Mesenchymal stem cell (in vitro differentiated cells and primary cell): ENCODE data around the gene ATF7IP.

ENCODE experiments used
- DNase-seq: peaks from one replicate; pipeline ENCODE4 v3.0.0-alpha.2; 2013
- H2AFZ ChIP-seq: one replicate; pipeline ENCODE4 v1.6.1; 2013; ENCODE audit warnings: low read depth, mild to moderate bottlenecking, control low read depth, inconsistent platforms, low read length, moderate library complexity
- H2AK5ac ChIP-seq: 2 replicates; pipeline ENCODE4 v1.6.1; 2013; ENCODE audit warnings: low read length, moderate library complexity, mild to moderate bottlenecking, inconsistent platforms; ENCODE audit not compliant: severe bottlenecking
- H2BK120ac ChIP-seq: one replicate; pipeline ENCODE4 v1.6.1; 2013; ENCODE audit warnings: low read depth, mild to moderate bottlenecking, inconsistent platforms, low read length, moderate library complexity
- H2BK12ac ChIP-seq, 2 experiments: one replicate each; pipeline ENCODE4 v1.6.1; 2013; ENCODE audit warnings: inconsistent platforms in 2 of 2, low read length in 2 of 2, mild to moderate bottlenecking in 2 of 2, moderate library complexity in 2 of 2, control low read depth in 1 of 2
- H2BK15ac ChIP-seq: one replicate; pipeline ENCODE4 v1.6.1; 2013; ENCODE audit warnings: mild to moderate bottlenecking, low read depth, inconsistent platforms; ENCODE audit not compliant: poor library complexity, severe bottlenecking
- H2BK5ac ChIP-seq: 2 replicates; pipeline ENCODE4 v1.6.1; 2013; ENCODE audit warnings: low read depth, mild to moderate bottlenecking, low read length, control low read depth, inconsistent platforms; ENCODE audit not compliant: poor library complexity, severe bottlenecking
- H3K14ac ChIP-seq, 2 experiments: one replicate each; pipeline ENCODE4 v1.6.1; 2013; ENCODE audit warnings: inconsistent platforms in 2 of 2, low read length in 2 of 2, control low read depth in 1 of 2, mild to moderate bottlenecking in 1 of 2, moderate library complexity in 1 of 2
- H3K18ac ChIP-seq, 2 experiments: one replicate each; pipeline ENCODE4 v1.6.1; 2013; ENCODE audit warnings: inconsistent platforms in 2 of 2, low read length in 2 of 2, control low read depth in 1 of 2, low read depth in 1 of 2, mild to moderate bottlenecking in 1 of 2
- H3K23ac ChIP-seq, 2 experiments: one replicate each; pipeline ENCODE4 v1.6.1; 2013; ENCODE audit warnings: inconsistent platforms in 2 of 2, low read length in 2 of 2, mild to moderate bottlenecking in 2 of 2, moderate library complexity in 2 of 2, control low read depth in 1 of 2
- H3K27ac ChIP-seq: 2 replicates; pipeline ENCODE4 v1.5.1; 2013; ENCODE audit warnings: mild to moderate bottlenecking, moderate library complexity, low read length, control low read depth, inconsistent platforms; ENCODE audit not compliant: poor library complexity, severe bottlenecking
- H3K27me3 ChIP-seq, 2 experiments: 2 replicates each; pipeline versions ENCODE4 v1.6.1 to v1.7.0; 2013; ENCODE audit warnings: low read length in 2 of 2, mild to moderate bottlenecking in 2 of 2, moderate library complexity in 2 of 2, control low read depth in 1 of 2, inconsistent platforms in 1 of 2; ENCODE audit not compliant: control insufficient read depth in 1 of 2, insufficient read depth in 1 of 2
- H3K36me3 ChIP-seq, 2 experiments: 2 replicates each; pipeline versions ENCODE4 v1.6.1 to v1.7.0; 2013; ENCODE audit warnings: low read length in 2 of 2, control low read depth in 1 of 2, inconsistent platforms in 1 of 2, low read depth in 1 of 2, mild to moderate bottlenecking in 1 of 2; ENCODE audit not compliant: insufficient read depth in 2 of 2, control insufficient read depth in 1 of 2
- H3K4ac ChIP-seq, 2 experiments: one replicate each; pipeline ENCODE4 v1.6.1; 2013; ENCODE audit warnings: inconsistent platforms in 2 of 2, low read length in 2 of 2, mild to moderate bottlenecking in 2 of 2, moderate library complexity in 2 of 2, control low read depth in 1 of 2, low read depth in 1 of 2
- H3K4me1 ChIP-seq: 2 replicates; pipeline ENCODE4 v1.6.1; 2013; ENCODE audit warnings: low read depth, low read length, control low read depth; ENCODE audit not compliant: control insufficient read depth, insufficient read depth
- H3K4me2 ChIP-seq: 2 replicates; pipeline ENCODE4 v1.6.1; 2013; ENCODE audit warnings: low read length, mild to moderate bottlenecking, inconsistent platforms; ENCODE audit not compliant: poor library complexity, severe bottlenecking
- H3K4me3 ChIP-seq, 2 experiments: 2 replicates each; pipeline versions ENCODE4 v1.5.1 to v1.7.0; 2013; ENCODE audit warnings: low read length in 2 of 2, mild to moderate bottlenecking in 2 of 2, control low read depth in 1 of 2, low read depth in 1 of 2; ENCODE audit not compliant: insufficient read depth in 1 of 2
- H3K79me1 ChIP-seq: replicated peaks from 2 replicates; pipeline ENCODE4 v1.6.1; 2013; ENCODE audit warnings: mild to moderate bottlenecking, control low read depth, low read length, inconsistent platforms; ENCODE audit not compliant: poor library complexity, severe bottlenecking
- H3K9ac ChIP-seq: 2 replicates; pipeline ENCODE4 v1.7.0; 2013; ENCODE audit warnings: mild to moderate bottlenecking, low read length, moderate library complexity
- H3K9me3 ChIP-seq: 2 replicates; pipeline ENCODE4 v1.7.0; 2013; ENCODE audit warnings: mild to moderate bottlenecking, low read length; ENCODE audit not compliant: control insufficient read depth
- H4K8ac ChIP-seq: one replicate; pipeline ENCODE4 v1.6.1; 2013; ENCODE audit warnings: inconsistent platforms, mild to moderate bottlenecking, low read length, moderate library complexity
- H4K91ac ChIP-seq: one replicate; pipeline ENCODE4 v1.6.1; 2013; ENCODE audit warnings: mild to moderate bottlenecking, low read length, inconsistent platforms
- WGBS: methylation state at CpG from one replicate; pipeline ENCODE4 v1.1.7; 2013; ENCODE audit warnings: mixed read lengths; 5-methylcytosine and 5-hydroxymethylcytosine counted together

Gene ATF7IP

GRCh38 chr12:14373217-14373616, 7.7 kb downstream of the ATF7IP start:
- Histone ChIP-seq H3K79me1 (no peaks in the 10 kb centered on the region), H2AFZ (no peak overlapping the region), H2BK12ac (no peak overlapping the region), H3K18ac (no peak overlapping the region), H4K91ac (no peak overlapping the region), H3K27ac (no peak overlapping the region), H3K4ac (no peak overlapping the region), H3K4me3 (no peak overlapping the region), H2BK120ac (no peak overlapping the region), H3K4me1 (peaks cover 3% of the 10 kb centered on the region), H3K23ac (no peak overlapping the region), H3K9ac (peak overlapping the region; percentile 28), H3K36me3 (peaks cover 2 to 10% of the 10 kb centered on the region in 2 experiments), H2AK5ac (no peak overlapping the region), H2BK5ac (no peak overlapping the region), H3K27me3 (no peaks in the 10 kb centered on the region), H3K4me2 (no peak overlapping the region), H4K8ac (no peak overlapping the region), H2BK15ac (no peak overlapping the region), H3K9me3 (no peaks in the 10 kb centered on the region), H3K14ac (no peak overlapping the region)
- peak; percentile 76 for DNase-seq

GRCh38 chr12:14379508-14379907, 14.0 kb downstream of the ATF7IP start:
- no peak overlapping the region for H2AK5ac ChIP-seq
- no peak overlapping the region for H2BK12ac ChIP-seq
- no peak overlapping the region for H3K27ac ChIP-seq
- H2BK15ac ChIP-seq: no peak overlapping the region
- no peak overlapping the region for H3K4me2 ChIP-seq
- H3K36me3 ChIP-seq: peaks cover 6 to 11% of the 10 kb centered on the region in 2 experiments
- H3K27me3 ChIP-seq: no peaks in the 10 kb centered on the region
- H3K4me1 ChIP-seq: no peaks in the 10 kb centered on the region
- H3K4me3 ChIP-seq: peak overlapping the region in 1 of 2 experiments; percentile 3
- H3K4ac ChIP-seq: no peak overlapping the region
- peaks cover 17% of the 10 kb centered on the region for H3K9me3 ChIP-seq
- no peak overlapping the region for H3K9ac ChIP-seq
- DNase-seq: no peak
- H3K18ac ChIP-seq: no peak overlapping the region
- no peak overlapping the region for H4K91ac ChIP-seq
- no peak overlapping the region for H3K14ac ChIP-seq
- peaks cover 2% of the 10 kb centered on the region for H3K79me1 ChIP-seq
- H2BK120ac ChIP-seq: no peak overlapping the region
- no peak overlapping the region for H2BK5ac ChIP-seq
- H3K23ac ChIP-seq: no peak overlapping the region
- no peak overlapping the region for H2AFZ ChIP-seq
- H4K8ac ChIP-seq: no peak overlapping the region

- WGBS: 2% methylated on average over 2 of the region's 2 CpGs
- H2AK5ac ChIP-seq: no peak overlapping the region
- H3K18ac ChIP-seq: peak overlapping the region; percentile 57 to 75
- H3K79me1 ChIP-seq: peaks cover 2% of the 10 kb centered on the region
- no peak overlapping the region for H2BK12ac ChIP-seq
- no peak overlapping the region for H2AFZ ChIP-seq
- peak; percentile 97 for DNase-seq
- peak overlapping the region in 1 of 2 experiments; percentile 71 for H3K4me3 ChIP-seq
- no peak overlapping the region for H4K91ac ChIP-seq
- H3K4ac ChIP-seq: no peak overlapping the region
- peak overlapping the region; percentile 31 for H2BK5ac ChIP-seq
- H4K8ac ChIP-seq: peak overlapping the region; percentile 72
- peaks cover 4% of the 10 kb centered on the region for H3K9me3 ChIP-seq
- peak overlapping the region; percentile 42 for H3K4me2 ChIP-seq
- H3K23ac ChIP-seq: no peak overlapping the region
- H3K9ac ChIP-seq: peak overlapping the region; percentile 82
- H3K14ac ChIP-seq: no peak overlapping the region
- H3K4me1 ChIP-seq: peaks cover 2% of the 10 kb centered on the region
- no peaks in the 10 kb centered on the region for H3K27me3 ChIP-seq
- H3K36me3 ChIP-seq: peaks cover 2 to 6% of the 10 kb centered on the region in 2 experiments
- H3K27ac ChIP-seq: peak overlapping the region; percentile 85
- no peak overlapping the region for H2BK15ac ChIP-seq
- peak overlapping the region; percentile 5 for H2BK120ac ChIP-seq
These were observed 19.5 kb downstream of the ATF7IP start for GRCh38 chr12:14384783-14385638.

DNA sequence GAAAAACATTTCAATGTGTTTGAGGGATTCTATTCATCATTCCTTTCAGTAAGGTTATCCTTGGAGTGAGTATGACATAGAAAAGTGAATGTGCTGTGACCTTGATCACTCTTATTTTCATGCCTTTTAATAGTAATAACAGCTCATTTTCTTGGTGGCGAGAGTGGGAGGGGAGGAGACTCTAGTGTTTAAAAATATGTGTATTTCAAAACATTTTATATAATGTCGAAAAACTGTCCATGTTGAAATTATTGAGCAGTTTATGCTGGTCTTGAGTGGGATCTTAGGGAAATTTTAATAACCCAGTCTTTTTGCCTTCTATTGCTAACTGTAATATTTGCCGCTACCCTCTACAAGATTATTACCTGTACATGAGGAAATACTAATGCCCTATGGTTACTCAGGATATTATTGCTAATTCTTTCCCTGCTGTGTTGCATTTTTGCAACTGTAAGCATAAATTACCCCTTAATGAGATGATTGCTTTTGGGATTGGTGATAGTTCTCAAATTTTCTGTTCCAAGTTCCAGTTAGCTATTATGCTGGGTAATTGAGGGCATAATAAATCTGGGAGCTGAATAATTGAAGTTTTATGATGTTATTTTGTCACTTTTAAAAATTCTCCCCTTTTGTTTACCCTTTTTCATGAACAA, 21.9 kb downstream of the ATF7IP start:
- no peak overlapping the region for H2BK5ac ChIP-seq
- no peak overlapping the region for H3K23ac ChIP-seq
- peaks cover 0 to 13% of the 10 kb centered on the region in 2 experiments for H3K36me3 ChIP-seq
- 100% methylated on average over 2 of the region's 3 CpGs for WGBS
- no peak overlapping the region for H3K27ac ChIP-seq
- no peak overlapping the region for H3K18ac ChIP-seq
- H3K79me1 ChIP-seq: no peaks in the 10 kb centered on the region
- H2AK5ac ChIP-seq: no peak overlapping the region
- H2BK120ac ChIP-seq: no peak overlapping the region
- H3K27me3 ChIP-seq: no peaks in the 10 kb centered on the region
- peak overlapping the region in 1 of 2 experiments; percentile 71 for H3K4me3 ChIP-seq
- DNase-seq: no peak
- H3K14ac ChIP-seq: no peak overlapping the region
- no peak overlapping the region for H3K4me2 ChIP-seq
- peaks cover 2% of the 10 kb centered on the region for H3K4me1 ChIP-seq
- H3K4ac ChIP-seq: no peak overlapping the region
- no peak overlapping the region for H4K8ac ChIP-seq
- peak overlapping the region; percentile 82 for H3K9ac ChIP-seq
- no peak overlapping the region for H2AFZ ChIP-seq
- no peak overlapping the region for H2BK15ac ChIP-seq
- H2BK12ac ChIP-seq: no peak overlapping the region
- no peak overlapping the region for H4K91ac ChIP-seq
- H3K9me3 ChIP-seq: no peaks in the 10 kb centered on the region
